ENCODE measurements around the gene P2RY13. TPM values are rescaled to one million over a fixed set of nuclear protein-coding genes. Genes with fewer than 3 reads are reported as not detected.

Gene P2RY13
- total RNA-seq, 1 donor from 2014 or later = 0.46 TPM

GRCh38 chr3:151303751-151304150 is 25.6 kb downstream of the P2RY13 start:
- DNase-seq (ENCODE audit: low spot score) = no peak
- intact Hi-C loops (cut with DNase I) = no loop called here

- DNase-seq (ENCODE audit: low spot score) = no peak
- intact Hi-C loops (cut with DNase I) = no loop called here
These were observed 27.6 kb downstream of the P2RY13 start for GRCh38 chr3:151301787-151302186.

DNA sequence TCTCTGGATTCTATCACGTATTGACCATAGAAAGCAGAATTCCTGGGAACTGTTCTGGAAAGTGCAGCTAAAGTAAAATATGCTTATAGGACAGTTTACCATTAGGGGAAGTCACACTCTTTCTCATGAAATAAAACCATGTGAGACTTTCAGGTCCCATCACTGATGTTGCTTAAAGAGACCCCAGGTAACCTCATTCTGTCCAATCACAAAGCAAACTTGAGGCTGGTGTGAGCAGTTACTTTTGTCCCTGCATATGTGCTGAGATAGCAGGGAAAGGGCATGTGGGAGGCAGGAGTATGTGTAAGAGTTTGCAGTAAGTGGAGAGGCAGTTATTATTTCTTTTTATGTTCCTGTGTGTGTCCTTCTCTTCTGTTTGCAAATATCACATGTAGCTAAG is 28.8 kb downstream of the P2RY13 start:
- intact Hi-C loops (cut with DNase I) = no loop called here
- DNase-seq (ENCODE audit: low spot score) = no peak

GRCh38 chr3:151299006-151299405 is 30.3 kb downstream of the P2RY13 start:
- no peak for DNase-seq (ENCODE audit: low spot score)
- intact Hi-C loops (cut with DNase I) = no loop called here

DNA sequence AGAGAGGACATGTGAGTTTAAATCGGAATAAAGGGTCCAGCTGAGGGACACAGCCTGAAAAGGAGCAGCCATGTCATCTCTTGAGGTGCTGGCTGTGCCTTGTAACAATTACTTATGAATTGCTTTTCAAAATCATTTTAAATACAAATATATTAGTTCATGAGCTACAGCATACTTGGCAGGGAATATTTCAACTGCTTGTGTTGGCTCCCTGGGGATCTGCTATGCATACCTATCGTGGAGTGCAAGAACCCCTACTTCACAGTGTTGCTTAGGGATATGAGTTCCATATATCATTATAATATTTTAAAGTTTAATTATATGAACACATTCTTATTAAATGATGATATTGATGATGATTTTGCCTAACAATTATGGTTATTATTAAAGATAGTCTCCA is 31.9 kb downstream of the P2RY13 start:
- DNase-seq (ENCODE audit: low spot score) = no peak
- intact Hi-C loops (cut with DNase I) = no loop called here

DNA sequence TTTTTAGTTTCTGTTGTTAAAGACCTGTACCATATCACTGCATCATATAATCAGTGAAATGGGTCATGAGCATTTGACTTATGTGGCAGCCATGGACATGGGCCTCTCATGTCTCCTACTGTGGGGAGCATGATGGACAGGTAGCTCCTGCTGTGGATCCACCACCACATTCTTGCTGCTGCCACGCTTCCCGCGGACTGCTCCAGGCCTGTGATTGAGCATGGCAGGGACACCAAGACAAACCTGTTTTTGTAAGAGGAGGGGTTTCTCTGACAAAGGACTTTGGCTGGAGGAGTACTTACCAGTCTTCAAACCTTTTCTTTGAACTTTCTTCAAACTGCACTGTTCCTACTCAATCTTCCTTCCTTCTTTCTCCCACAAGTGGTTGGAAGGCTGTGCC is 33.1 kb downstream of the P2RY13 start:
- intact Hi-C loops (cut with DNase I) = no loop called here
- DNase-seq (ENCODE audit: low spot score) = no peak

GRCh38 chr3:151293127-151293526 is 36.2 kb downstream of the P2RY13 start:
- intact Hi-C loops (cut with DNase I) = no loop called here
- DNase-seq (ENCODE audit: low spot score) = no peak

- intact Hi-C loops (cut with DNase I) = no loop called here
- DNase-seq (ENCODE audit: low spot score) = no peak
These were observed 38.7 kb downstream of the P2RY13 start for GRCh38 chr3:151290673-151291072.

- intact Hi-C loops (cut with DNase I) = no loop called here
- no peak for DNase-seq (ENCODE audit: low spot score)
These were observed 39.9 kb downstream of the P2RY13 start for GRCh38 chr3:151289445-151289844.

GRCh38 chr3:151285940-151286339 is 43.4 kb downstream of the P2RY13 start:
- DNase-seq (ENCODE audit: low spot score) = no peak
- intact Hi-C loops (cut with DNase I) = no loop called here

DNA sequence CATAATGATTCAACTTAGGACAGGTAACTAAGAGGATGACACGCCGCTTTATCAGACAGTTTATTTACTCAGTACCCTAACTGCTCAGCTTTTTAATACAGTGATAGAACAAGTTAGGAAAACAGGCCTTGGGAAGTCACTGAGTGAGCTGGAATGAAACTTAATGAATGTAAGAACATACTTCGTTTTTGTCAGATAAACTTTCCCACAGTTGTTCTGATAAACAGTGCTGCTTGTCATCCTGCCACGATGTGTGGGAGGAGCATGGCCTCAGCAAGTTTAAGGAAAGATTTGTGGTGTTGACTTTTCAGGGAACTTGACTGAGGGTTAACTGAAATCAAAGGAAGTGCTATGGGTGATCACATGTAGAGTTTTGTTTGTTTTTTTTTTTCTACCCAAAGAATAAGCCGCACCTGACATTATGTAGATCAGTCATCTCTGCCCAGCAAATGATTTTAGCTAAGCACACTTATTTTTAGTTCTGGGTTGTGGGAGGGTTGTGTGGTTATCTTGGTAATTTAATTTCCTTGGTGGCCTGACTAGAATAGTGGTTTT is 45.4 kb downstream of the P2RY13 start:
- no peak for DNase-seq (ENCODE audit: low spot score)
- intact Hi-C loops (cut with DNase I) = loop anchor here (1.0 to 2.0 kb wide), 2 partner anchors 57 to 115 kb away; no protein-coding TSS in a partner anchor

DNA sequence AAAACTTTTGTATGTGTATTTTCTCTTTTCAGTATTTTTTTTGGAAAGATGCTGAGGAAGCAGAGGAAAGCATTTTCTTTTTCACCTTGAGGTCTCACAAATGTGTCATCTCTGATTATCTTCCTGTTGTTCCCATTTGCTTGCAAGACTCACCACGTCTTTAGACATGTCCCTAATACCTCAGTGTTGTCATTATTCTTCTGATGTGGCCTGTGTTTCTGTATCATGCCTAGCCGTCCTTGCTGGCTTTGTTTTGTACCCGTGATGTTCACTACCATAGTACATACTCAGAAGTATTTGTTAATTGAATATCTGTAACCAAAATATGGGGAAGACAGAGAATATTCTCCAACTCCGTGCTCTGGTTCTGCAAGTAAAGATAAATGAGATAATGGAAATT is 46.0 kb downstream of the P2RY13 start:
- intact Hi-C loops (cut with DNase I) = loop anchor here (1.0 to 2.0 kb wide), 2 partner anchors 56 to 115 kb away; no protein-coding TSS in a partner anchor
- DNase-seq (ENCODE audit: low spot score) = no peak

DNA sequence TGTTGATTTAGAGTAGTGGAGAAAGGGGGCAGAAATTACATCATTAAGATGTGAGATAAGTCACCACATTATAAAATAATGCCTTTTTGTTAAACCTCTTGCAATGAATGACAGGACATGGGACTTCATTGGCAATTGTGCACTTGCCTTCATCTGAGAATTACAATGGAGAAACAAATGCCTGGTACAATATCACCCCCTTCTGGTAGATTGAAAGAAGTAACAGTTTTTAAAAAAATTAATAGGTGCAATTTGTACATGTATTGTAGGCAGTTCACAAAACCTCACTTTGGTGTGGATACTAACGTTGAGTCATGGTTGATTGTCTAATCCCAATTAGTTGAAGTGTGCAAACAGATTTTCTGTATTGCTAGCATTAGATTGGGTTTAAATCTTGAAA is 46.4 kb downstream of the P2RY13 start:
- DNase-seq (ENCODE audit: low spot score) = no peak
- intact Hi-C loops (cut with DNase I) = loop anchor here (1.0 to 2.0 kb wide), 2 partner anchors 56 to 114 kb away; no protein-coding TSS in a partner anchor

DNA sequence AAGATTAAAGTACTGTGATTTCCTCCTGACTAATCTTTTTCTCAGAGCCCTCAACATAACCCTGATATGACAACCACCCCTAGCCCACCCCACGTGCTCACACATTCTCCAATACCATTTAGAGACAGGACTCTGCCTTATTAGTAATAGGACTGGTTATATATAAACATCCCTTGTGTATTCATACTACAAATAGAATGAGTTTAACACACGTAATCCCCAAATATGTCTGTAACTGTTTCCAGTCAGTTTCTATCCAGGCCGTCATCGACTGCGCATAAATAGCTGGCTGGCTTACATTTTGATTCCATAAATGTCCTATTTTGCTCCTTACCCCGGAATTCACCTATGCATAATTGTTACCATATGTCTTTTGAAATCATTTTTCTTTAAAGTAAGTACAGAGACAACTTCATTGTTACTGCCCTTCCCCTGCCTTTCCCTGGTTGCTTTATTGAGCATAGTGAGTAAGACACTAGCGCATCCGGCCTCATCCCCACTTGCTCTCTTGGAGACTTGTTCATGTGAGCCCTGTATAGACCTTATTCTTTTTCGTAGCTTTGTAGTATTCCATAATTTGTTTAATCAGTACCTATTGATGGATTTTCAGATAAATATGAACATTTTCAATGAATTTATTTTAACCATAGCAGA is 47.6 kb downstream of the P2RY13 start:
- intact Hi-C loops (cut with DNase I) = loop anchor here (2.0 kb wide), 1 partner anchor 113 kb away; no protein-coding TSS in a partner anchor
- DNase-seq (ENCODE audit: low spot score) = no peak

GRCh38 chr3:151278230-151278629 is 51.1 kb downstream of the P2RY13 start, which contains the start of gene P2RY14:
TSS of gene P2RY14 (minus strand) at chr3:151278542. CDS start at chr3:151214316, 64,226 bp downstream.
- DNase-seq (ENCODE audit: low spot score) = no peak
- intact Hi-C loops (cut with DNase I) = no loop called here

DNA sequence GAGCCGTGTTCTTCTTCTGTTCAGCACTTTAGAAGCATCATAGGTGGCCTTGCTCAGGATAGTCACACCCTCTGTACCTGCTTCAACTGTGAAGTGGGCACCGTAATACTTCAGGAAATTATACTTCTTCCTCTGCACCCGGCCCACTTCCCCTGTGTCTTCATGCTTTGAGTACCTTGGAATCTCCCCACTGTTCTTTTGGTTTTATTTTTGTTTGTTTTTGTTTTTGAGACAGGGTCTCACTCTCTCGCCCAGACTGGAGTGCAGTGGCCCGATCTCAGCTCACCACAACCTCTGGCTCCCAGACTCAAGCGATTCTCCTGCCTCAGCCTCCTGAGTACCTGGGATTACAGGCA is 52.7 kb downstream of the P2RY13 start:
- no peak for DNase-seq (ENCODE audit: low spot score)
- intact Hi-C loops (cut with DNase I) = no loop called here

Other genes starting within 250 kb of the P2RY13 start
- 5.5 TPM for gene MED12L, start 243.9 kb downstream of the P2RY13 start, total RNA-seq
- 0.32 TPM for gene GPR171, start 126.3 kb downstream of the P2RY13 start, total RNA-seq
- 1.6 TPM for gene P2RY14, start 51.0 kb downstream of the P2RY13 start, total RNA-seq
- not detected for gene GPR87, start 12.7 kb downstream of the P2RY13 start, total RNA-seq
- 0.13 TPM for gene P2RY12, start 55.2 kb upstream of the P2RY13 start, total RNA-seq
- gene IGSF10, start 131.5 kb upstream of the P2RY13 start, total RNA-seq = 0.83 TPM